Suppressor macrophage treated with lipopolysaccharide for 1 hour (primary cell): Measurements from ENCODE around the gene XAB2.

Experiments
- DNase-seq, 3 donors: peaks; one replicate each; pipeline ENCODE4 v3.0.0-alpha.2; 2020 to 2022

The XAB2 gene

DNA sequence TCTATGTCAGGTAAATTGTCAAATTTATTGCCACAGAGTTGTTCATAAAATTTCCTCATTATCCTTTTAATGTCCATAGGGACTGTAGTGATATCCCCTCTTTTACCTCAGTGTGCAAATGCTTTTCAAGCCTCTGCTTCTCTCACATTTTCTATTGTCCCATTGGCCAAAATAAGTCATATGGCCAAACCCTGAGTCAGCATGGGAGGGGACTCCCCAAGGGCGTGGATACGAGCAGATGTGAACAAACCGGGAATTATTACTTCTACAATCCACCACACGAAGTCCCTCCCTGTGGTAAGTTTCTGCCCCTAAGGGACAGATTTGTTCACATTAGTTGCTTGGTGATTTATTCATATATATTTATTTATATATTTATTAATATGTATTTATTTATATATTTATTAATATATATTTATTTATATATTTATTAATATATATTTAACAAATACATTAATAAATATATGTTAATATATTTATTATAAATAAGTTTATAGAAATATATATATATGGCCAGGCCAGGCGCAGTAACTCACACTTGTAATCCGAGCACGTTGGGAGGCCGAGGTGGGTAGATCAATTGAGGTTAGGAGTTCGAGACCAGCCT, 53.8 kb downstream of the XAB2 start:
- peak; percentile 75 to 83 (median 82) for DNase-seq

GRCh38 chr19:7570761-7571160, 58.6 kb downstream of the XAB2 start:
- DNase-seq: no peak
